ENCODE results near the gene AQP12B.
"Not testable (repeated sequence)": the region's sequence is repeated elsewhere in the genome, so short reads cannot be mapped to it uniquely, and the experiment has no call there.

- TF ChIP-seq POLR2AphosphoS5, CTCF (IDR thresholded peaks at IDR 0.05): not testable (repeated sequence)
Observed at GRCh38 chr2:240691631-240692420, 9.1 kb upstream of the AQP12B start, which contains the start of gene AQP12A.
